ENCODE measurements around the gene BEGAIN.

BEGAIN gene

GRCh38 chr14:100502622-100503220 lies 84.5 kb downstream of the BEGAIN start:
- no peak for DNase-seq

GRCh38 chr14:100500128-100500527 lies 87.1 kb downstream of the BEGAIN start:
- no peak for DNase-seq

GRCh38 chr14:100498068-100498467 lies 89.1 kb downstream of the BEGAIN start:
- DNase-seq = no peak

- no peak for DNase-seq
Observed at GRCh38 chr14:100495917-100496316, 91.3 kb downstream of the BEGAIN start.

GRCh38 chr14:100494645-100495044 lies 92.6 kb downstream of the BEGAIN start:
- no peak for DNase-seq

GRCh38 chr14:100490252-100490651 lies 97.0 kb downstream of the BEGAIN start:
- no peak for DNase-seq

- no peak for DNase-seq
Observed at GRCh38 chr14:100488057-100488456, 99.2 kb downstream of the BEGAIN start.

- DNase-seq = no peak
Observed at GRCh38 chr14:100487304-100487703, 99.9 kb downstream of the BEGAIN start.

Data from DMS 273 treated with DMSO at 0.1 percent for 48 hours (cell line).